ENCODE results near the gene PPP1R13L. TPM values are rescaled to one million over a fixed set of nuclear protein-coding genes. Genes with fewer than 3 reads are reported as not detected.

The PPP1R13L gene
- total RNA-seq, 1 experiment from 2014 or later, result 36.4 TPM

DNA sequence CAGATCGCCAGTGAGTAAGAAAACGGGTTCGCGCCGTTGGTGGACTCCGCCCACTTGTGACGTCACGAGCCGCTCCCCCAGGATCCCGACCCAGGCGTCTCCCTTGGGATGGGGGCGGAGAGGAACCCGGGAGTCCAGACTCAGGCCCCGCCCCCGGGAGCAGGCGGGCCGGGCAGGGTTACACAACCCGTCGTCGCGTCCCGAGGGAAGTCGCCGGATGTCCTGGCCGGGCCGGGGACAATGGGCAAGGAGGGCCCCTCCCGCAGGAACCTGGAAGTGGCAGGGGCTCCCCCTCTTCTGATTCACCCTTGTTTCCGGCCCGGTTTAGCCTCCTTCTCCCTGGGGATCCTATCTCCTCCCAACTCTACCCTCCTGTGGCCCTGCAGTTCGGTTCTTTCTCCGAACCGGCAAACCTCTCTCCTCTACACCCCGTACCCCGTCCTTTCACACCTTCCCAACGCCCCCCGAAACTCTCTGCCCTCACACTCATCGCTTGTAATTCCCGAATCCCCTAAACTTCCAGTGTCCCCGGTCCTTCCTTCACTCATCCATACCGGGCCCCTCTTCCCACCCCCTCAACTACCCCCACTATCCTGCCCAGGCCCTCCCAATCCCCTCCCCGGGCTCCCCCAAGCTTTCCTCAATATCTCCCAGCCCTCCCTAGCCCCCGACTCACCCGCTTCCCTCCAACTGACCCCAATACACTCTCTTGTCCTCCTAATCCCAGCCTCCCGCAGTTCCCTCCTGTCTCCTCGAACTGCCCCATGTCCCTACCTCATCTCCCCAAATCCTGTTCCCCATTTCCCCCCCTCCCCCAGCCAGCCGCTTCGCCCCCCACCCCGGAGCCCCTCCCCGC lies 38.8 kb upstream of the PPP1R13L start:
- H2AFZ ChIP-seq (ENCODE audit: low read length), result peak overlapping the region; percentile 45; the same call in 1 of the 2 replicates
- no peaks in the 10 kb centered on the region for H3K79me2 ChIP-seq (ENCODE audit: low read length)
- H3K9me3 ChIP-seq (ENCODE audit: low read length), result no peaks in the 10 kb centered on the region
- TF ChIP-seq, protein P1, sequence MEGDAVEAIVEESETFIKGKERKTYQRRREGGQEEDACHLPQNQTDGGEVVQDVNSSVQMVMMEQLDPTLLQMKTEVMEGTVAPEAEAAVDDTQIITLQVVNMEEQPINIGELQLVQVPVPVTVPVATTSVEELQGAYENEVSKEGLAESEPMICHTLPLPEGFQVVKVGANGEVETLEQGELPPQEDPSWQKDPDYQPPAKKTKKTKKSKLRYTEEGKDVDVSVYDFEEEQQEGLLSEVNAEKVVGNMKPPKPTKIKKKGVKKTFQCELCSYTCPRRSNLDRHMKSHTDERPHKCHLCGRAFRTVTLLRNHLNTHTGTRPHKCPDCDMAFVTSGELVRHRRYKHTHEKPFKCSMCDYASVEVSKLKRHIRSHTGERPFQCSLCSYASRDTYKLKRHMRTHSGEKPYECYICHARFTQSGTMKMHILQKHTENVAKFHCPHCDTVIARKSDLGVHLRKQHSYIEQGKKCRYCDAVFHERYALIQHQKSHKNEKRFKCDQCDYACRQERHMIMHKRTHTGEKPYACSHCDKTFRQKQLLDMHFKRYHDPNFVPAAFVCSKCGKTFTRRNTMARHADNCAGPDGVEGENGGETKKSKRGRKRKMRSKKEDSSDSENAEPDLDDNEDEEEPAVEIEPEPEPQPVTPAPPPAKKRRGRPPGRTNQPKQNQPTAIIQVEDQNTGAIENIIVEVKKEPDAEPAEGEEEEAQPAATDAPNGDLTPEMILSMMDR (conservative IDR thresholded peaks at IDR 0.05; ENCODE audit: low read depth, low read length), result no peak
- H3K4me2 ChIP-seq (ENCODE audit: low read length), result peak overlapping the region; percentile 87
- H3F3A ChIP-seq (ENCODE audit: low read length, unreplicated experiment), result no peaks in the 10 kb centered on the region
- peak overlapping the region; percentile 62 for H3K4me3 ChIP-seq (ENCODE audit: low read length)
- H3K36me3 ChIP-seq (ENCODE audit: low read depth, low read length), result no peaks in the 10 kb centered on the region
- CTCF ChIA-PET, result no interaction called here
- H3K4me1 ChIP-seq (ENCODE audit: insufficient read depth, low read length), result peaks cover 16% of the 10 kb centered on the region
- H3K9me2 ChIP-seq (replicated peaks; ENCODE audit: low read length), result no peaks in the 10 kb centered on the region
- peak overlapping the region; percentile 86 for H3K27ac ChIP-seq (ENCODE audit: low read length)
- no peaks in the 10 kb centered on the region for H4K20me1 ChIP-seq (ENCODE audit: low read length)
- DNase-seq (peak; percentile 93), ATAC-seq (peak; percentile 79)
- POLR2A ChIA-PET (ENCODE audit: unreplicated experiment), result no interaction called here
- intact Hi-C loops (cut with micrococcal nuclease), result no loop called here
- peak overlapping the region; percentile 85 for H3K9ac ChIP-seq (ENCODE audit: low read length)
- no peaks in the 10 kb centered on the region for H3K27me3 ChIP-seq (ENCODE audit: low read length)
- BruUV-seq (replicated peaks), result TSS peak; percentile 59

DNA sequence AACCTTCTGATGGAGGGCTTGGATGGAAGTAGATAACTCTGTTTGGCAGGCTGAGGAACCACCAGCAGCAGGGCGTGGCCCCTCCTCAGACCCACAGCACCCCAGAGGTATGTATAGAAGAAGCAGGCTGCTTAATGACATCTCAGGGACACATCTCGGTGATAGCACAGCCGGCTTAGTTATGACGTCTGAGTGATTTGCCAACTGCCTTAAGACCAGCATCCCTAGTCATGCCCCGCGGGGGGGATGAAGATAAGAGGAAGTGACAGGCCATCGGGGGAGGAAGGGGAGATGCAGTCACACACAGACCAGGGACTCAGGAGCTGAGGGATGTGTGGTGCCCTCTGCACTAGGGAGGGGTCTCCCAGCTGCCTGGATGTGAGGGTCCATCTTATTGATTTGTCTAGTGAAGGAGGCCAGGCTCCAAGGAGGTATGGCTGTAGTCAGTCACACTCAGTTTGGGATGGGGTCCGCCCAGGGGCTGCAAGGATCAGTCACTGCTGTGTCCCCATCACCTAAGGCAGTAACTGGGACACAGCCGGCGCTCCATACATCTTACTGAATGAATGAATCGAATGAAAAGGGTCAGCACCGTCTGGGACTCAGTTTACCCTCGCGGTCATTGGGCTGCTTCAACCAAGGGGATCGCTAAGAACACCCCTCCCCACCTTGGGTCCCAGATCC lies 38.1 kb upstream of the PPP1R13L start:
- POLR2A ChIA-PET (ENCODE audit: unreplicated experiment), result no interaction called here
- H3K9me3 ChIP-seq (ENCODE audit: low read length), result no peaks in the 10 kb centered on the region
- intact Hi-C loops (cut with micrococcal nuclease), result no loop called here
- peak overlapping the region; percentile 87 for H3K4me2 ChIP-seq (ENCODE audit: low read length)
- H3K79me2 ChIP-seq (ENCODE audit: low read length), result no peaks in the 10 kb centered on the region
- no peaks in the 10 kb centered on the region for H3K9me2 ChIP-seq (replicated peaks; ENCODE audit: low read length)
- H2AFZ ChIP-seq (ENCODE audit: low read length), result 0 out of 2 replicates have a peak overlapping the region, but pooled peaks have one; percentile 45
- BruUV-seq (replicated peaks), result TSS peak; percentile 63
- H4K20me1 ChIP-seq (ENCODE audit: low read length), result no peaks in the 10 kb centered on the region
- peak overlapping the region; percentile 62 for H3K4me3 ChIP-seq (ENCODE audit: low read length)
- H3K9ac ChIP-seq (ENCODE audit: low read length), result peak overlapping the region; percentile 36
- H3K27ac ChIP-seq (ENCODE audit: low read length), result peak overlapping the region; percentile 38; the same call in 1 of the 2 replicates
- peaks cover 14% of the 10 kb centered on the region for H3K4me1 ChIP-seq (ENCODE audit: insufficient read depth, low read length)
- no peaks in the 10 kb centered on the region for H3F3A ChIP-seq (ENCODE audit: low read length, unreplicated experiment)
- peak; percentile 19 for DNase-seq
- peak; percentile 3; the same call in 1 of the 2 replicates for ATAC-seq
- CTCF ChIA-PET, result interaction anchor here (0.5 kb wide), 1 partner anchor 74 kb away, joined by 10 read pairs; no protein-coding TSS in a partner anchor
- H3K27me3 ChIP-seq (ENCODE audit: low read length), result no peaks in the 10 kb centered on the region
- no peak for TF ChIP-seq EZH2 (IDR thresholded peaks at IDR 0.05; ENCODE audit: low read length, unreplicated experiment)
- TF ChIP-seq EZH2phosphoT487 (IDR thresholded peaks at IDR 0.05; ENCODE audit: borderline replicate concordance, low read length), result no peak
- TF ChIP-seq, protein P1 (conservative IDR thresholded peaks at IDR 0.05; ENCODE audit: low read depth, low read length), result no peak
- no peaks in the 10 kb centered on the region for H3K36me3 ChIP-seq (ENCODE audit: low read depth, low read length)
